Measurements from ENCODE around the gene RHOB.
"Not testable (repeated sequence)": the region's sequence is repeated elsewhere in the genome, so short reads cannot be mapped to it uniquely, and the experiment has no call there.

RHOB gene

DNA sequence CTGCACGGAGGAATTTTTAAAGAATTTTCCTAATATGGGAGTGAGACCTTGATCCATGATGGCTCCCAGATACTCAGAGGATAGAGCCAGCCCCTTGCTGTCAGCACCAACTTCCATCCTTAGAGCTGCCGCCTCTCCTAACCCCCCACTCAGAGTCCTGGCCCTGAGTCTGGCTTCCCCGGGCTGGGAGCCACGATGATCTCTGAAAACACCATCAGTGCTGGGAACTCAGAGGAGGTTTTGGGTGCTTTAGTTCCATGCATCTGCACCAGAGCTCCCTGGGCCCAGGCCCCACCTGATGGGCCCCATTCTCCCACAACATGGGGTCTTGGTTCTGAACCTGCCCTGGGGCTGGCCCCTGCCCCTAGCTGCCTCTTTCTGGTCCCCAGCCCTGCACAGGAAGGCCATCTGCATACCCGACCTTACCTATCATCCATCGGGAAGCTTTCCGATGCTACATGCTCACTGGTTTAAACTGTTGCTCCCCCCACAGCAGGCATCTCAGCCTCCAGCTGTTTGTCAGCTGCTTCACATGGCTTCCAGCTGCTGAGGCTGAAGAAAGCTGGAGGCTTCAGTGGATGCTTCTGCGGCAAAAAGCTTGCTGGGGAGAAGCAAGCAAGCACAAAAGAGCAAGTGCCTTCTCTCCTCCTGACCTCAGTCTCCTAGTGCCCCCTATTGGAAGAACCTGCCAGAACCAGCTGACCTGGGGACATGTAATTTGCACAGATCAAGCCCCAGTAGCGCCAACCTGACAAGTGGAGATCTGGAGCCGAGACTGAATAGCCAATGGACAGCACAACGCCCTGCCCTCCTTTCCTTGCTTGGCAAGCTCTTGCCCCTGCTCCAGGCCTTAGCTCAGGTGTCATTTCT is 24.2 kb upstream of the RHOB start:
- peak; percentile 75 for DNase-seq (ENCODE audit: low spot score)

DNA sequence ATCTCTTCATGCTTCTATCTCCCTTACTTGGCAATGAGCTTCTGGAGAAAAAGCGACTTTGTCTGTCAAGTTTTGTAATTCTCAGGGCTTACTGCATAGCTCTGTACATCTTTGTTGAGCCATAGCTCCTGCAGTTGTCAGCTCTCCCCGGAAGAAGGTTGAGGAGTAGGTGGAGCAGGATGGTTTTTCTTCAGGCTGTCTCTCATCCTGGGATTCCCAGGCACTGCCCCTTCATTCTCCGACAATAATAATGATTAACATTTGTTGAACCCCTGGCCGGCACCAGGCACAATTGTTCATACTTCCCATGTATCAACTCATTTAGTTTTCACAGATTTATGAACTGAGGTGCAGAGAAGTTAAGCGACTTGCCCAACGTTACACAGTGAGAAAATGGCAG is 23.5 kb upstream of the RHOB start:
- no peak for DNase-seq (ENCODE audit: low spot score)

DNA sequence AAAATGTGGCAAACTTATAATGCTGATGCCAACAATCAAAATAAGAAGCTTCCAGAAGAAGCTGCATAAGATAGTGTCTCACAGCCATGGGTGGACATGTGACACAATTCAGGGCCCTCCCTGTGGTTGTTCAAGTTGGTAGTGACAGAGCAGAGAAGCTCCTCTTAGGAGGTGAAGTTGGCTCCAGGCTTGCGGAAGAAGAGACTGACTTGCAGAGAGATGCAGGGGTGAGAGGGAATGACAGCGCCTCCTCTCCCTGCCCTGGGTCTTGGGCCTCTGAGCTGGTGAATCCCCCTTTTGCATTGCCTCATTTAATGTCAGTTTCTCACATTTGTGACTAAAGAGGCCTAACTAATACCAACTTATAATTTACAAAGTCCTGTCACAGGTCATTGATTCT is 23.0 kb upstream of the RHOB start:
- DNase-seq (ENCODE audit: low spot score) = no peak

DNA sequence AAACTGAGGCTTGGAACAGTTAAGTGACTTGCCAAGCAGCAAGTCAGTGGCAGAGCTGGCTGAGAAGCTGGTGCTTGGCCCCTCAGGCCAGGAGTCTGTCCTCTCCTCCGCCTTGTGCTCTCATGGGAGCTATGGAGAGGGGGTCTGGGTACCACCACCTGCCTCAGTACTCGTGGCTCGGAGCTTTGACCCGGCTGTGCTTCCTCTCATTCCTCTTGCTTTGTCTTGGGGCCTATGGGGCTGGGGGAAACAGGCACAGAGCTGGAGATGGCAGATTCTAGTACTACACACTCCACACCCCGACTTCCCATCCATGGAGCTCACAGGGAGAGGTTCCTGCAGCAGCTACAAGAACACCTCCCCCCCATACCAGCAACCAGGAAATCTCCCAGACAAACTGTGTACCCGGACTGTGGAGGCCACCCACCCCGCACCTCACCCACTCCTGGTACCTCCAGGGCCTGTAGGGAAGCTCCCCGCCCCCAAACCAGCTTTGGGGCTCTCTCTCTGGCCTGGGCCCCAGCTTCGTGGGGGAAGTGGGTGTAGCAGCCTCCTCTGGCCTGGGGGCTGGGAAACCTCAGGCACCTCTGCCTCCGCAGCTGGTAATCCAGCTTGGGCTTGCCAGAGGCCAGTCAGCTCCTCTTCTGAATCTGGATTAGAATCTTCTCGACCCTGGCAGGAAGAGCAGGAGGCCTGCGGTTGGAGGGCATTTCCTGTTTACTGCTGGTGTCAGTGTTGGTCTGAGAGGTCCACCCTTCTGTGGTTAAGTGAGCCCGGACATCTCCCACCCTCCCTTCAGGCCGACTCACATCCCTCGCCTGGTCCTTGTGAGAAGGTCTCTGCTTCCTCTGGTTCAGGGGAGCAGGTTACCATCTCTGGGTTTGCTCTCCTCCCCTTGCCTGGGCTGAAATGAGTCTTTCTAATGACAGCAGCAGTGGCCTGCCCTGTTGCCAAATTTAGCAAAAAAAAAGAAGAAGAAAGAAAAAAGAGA is 22.3 kb upstream of the RHOB start:
- peak; percentile 76 for DNase-seq (ENCODE audit: low spot score)

DNA sequence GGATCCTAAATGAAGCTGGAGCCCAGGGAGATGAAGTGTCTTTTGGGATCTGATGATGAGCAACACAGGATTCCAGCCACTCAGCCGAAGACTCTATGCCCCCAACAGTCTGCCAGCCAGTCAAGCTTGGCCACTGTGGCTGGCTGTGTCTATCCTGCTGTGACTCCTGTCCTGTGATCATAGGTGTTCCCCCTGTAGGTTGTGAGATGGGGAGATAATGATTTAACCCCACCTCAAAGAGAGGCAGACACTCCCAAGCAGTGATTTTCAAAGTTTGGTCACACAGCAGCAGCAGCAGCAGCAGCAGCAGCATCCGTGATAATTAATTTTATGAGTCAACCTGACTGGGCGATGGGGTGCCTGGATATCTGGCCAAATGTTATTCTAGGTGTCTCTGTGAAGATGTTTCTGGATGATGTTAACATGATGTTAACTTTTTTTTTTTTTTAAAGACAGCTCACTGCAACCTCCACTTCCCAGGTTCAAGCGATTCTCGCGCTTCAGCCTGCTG is 21.4 kb upstream of the RHOB start:
- no peak for DNase-seq (ENCODE audit: low spot score)

DNA sequence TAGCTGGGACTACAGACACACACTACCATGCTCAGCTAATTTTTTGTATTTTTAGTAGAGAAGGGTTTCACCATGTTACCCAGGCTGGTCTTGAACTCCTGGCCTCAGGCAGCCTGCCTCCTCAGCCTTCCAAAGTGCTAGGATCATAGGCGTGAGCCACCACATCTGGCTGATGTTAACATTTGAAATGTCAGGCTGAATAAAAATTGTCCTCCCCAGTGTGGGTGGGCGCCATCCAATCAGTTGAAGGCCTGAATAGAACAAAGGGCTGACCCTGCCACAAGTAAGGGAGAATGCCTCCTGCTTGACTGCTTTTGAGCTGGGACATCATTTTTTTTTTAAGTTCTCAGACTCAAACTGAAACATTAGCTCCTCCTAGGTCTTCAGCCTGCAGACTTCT is 21.0 kb upstream of the RHOB start:
- DNase-seq (ENCODE audit: low spot score) = no peak

DNA sequence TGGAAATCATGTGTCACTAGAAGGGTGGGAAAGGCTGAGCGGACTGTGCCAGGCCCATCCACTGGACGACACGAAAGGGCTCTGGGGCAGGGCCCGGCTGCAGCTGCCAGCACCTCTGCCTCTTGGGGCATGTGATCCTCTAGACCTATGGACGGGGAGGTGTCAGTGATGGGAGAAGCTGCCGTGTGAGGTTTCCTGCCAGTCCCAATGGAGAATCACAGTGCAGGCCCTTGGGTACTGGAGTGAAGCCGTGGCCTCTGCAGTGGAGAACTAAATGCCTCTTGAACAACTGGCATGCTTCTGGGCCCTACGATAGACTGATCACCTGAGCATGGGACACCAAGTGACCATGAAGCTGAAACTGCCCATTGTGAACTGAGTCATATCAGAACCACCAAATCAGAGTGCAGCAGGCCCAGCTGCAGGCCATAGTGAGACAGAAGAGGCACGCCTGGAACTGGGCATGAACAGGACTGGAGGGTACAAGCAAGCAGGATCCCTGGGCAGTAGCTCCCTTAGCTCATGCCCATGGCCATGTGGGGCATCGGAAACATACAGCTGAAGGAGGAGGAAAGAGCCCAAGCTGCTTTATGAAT is 18.8 kb upstream of the RHOB start:
- DNase-seq (ENCODE audit: low spot score) = no peak

DNA sequence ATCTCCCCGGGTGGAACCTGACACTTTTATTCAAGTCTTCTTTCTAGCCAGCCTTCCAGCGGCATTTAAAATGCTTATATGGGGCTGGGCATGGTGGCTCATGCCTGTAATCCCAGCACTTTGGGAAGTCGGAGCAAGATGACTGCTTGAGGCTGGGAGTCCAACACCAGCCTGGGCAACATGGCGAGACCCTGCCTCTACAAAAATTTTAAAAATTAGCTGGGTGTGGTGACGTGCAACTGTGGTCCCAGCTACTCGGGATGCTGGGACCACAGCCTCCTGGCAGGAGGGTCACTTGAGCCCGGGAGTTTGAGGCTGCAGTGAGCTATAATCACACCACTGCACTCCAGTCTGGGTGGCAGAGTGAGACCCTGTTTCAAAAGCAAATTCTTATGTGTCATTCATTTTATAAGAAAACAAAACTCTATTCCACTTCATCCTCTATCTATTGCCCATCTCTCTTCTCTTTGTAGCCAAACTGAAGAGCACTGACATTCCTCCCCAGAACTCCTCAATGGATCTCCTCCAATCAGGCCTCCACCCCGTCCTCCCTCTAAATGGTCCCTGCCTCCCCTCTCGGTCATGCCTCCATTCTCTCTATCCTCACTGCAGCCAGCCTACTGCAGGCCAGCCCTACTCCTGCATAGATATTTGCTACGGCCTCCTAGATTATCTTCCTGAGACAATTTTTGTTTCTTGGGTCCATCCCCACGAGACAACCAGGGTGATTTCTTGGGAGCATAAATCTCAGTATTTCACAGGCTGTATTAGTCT is 18.0 kb upstream of the RHOB start:
- DNase-seq (ENCODE audit: low spot score) = no peak

DNA sequence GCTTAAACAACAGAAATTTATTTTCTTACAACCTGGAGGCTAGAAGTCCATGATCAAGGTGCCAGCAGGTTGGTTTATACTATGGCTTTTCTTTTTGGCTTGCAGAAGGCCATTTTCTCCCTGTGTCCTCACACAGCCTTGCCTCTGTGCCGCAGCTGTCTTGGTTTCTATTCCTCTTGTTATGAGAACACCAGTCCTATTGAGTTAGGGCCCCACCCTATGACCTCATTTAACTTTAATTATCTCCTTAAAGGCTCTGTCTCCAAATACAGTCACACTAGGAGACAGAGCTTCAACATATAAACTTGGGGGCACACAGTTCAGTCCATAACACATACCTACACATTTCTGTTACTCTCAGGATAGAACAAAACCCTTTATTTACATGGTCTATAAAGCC is 17.3 kb upstream of the RHOB start:
- peak; percentile 78 for DNase-seq (ENCODE audit: low spot score)

DNA sequence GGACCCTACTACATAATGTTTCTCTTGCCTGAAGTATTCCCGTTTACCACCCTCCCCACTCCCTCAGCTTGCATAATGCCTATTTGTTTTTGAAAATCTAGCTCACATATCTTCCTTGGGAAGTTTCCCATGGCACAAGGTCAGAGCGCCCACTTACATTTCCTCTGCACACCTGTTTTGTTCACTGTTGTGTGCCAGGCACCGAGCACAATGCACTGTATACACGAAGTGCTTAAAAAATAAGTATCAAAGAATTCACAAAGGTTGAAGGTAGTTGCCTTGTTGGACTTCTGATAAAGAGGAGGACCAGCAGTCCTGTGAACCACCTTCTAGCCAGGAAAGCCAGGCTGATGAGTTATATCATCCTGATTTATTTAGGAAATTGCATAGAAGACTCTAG is 16.8 kb upstream of the RHOB start:
- DNase-seq (ENCODE audit: low spot score) = no peak

DNA sequence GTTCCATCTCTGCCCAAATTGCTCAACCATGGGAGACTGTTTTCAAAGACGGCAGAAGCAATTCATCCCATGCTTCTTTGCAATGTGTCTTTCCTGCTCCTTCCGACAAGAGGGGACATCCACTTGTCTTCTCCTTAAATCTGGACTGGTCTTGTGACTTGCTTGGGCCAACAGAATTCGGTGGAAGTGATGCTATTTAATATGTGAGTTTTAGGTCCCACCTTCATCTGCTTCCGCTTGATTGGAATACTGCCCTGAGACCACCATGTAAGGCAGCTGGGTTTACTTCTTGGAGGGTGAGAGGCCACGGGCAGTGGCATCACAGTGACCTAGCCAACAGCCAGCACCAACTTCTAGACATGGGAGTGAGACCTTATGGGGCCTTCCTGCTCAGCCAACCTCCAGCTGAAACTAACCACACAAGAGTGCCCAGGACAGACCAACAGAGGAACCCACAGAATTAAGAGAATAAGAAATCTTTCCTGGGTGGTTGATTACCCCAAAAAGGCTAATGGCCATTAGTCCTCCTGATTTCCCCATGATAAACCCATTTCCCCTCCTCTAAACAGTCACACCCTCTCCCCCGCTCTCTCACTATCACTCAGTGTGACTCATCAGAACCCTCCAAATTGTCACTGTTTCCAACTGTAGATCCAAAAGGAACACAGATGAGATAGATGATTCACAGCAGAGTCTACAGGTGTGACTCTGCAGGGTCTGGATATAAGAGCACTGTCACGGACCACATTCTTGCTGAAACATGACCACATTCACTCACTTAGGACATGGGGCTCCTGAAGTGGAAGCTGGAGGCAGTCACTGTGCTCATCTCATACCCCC is 16.2 kb upstream of the RHOB start:
- DNase-seq (ENCODE audit: low spot score) = no peak

DNA sequence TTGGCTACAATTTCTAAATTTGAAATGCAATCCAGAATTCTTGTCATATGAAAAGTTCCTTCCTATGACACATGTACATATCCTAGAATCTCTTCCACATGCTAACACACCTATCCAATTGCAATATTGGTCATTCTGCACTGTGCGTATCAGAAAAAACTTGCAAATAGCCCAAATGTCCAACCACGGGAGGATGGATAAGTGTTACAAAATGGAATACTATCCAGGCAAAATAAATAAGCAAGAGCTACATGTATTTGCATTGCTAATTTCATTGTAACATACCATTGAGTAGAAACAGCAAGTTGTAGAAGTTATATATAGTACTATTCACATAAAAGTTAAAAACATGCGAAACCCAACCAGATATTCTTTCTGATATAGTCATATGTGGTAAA is 15.6 kb upstream of the RHOB start:
- DNase-seq (ENCODE audit: low spot score) = no peak

DNA sequence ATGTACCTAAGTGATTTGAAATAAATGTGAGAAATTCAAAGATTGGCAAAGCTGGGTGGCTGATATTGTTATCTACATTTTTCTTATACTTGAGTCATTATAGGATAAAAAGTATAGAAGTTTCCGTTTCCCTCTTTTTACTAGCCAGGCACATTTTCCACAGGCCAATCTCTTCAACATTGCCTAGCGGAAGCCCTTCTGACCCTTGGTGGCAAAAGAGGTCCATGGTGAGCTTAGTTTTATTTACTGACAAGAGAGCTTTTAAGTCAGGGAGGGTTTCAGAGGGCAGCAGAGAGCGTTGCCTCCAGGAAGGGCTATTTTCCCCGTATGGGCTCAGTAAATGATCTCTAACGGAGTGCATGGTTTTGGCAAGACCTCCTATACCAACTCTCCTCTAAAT is 15.1 kb upstream of the RHOB start:
- DNase-seq (ENCODE audit: low spot score) = no peak

DNA sequence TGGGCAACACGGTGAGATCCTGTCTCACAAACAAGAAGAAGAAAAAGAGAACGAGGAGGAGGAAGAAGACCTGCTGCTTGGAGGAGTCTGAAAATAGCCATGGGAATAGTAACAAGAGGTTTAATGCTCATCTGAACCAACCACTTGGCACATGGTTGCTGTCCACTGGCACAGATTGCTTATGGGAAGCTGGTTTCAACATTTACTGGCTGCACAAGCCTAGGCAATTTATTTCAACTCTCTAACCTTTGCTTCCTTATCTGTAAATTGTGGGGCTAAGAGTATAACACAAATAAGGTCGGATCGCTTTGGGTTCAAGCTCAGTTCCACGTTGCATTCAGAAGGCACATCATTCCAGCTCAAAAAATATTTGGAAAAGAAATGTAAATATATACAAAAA is 14.2 kb upstream of the RHOB start:
- no peak for DNase-seq (ENCODE audit: low spot score)

DNA sequence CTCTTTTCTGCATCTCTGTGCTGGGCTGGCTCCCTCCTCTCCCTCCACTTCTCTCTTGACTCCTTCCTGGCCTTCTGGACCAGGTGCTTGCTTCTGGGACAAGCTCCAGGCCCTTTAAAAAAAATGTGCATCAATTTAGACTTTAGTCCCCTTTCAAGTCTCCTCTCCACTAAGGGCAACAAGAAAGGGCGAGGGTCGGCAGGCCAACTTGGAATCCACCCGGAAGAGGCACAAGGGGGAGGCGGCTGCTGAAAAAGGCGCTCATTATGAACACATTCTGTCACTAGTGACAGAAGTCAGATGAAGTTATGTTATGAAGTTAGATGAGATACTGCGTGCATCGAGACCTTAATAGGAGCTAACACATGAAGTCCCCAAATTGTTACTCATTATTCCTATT is 13.6 kb upstream of the RHOB start:
- DNase-seq (ENCODE audit: low spot score) = no peak

DNA sequence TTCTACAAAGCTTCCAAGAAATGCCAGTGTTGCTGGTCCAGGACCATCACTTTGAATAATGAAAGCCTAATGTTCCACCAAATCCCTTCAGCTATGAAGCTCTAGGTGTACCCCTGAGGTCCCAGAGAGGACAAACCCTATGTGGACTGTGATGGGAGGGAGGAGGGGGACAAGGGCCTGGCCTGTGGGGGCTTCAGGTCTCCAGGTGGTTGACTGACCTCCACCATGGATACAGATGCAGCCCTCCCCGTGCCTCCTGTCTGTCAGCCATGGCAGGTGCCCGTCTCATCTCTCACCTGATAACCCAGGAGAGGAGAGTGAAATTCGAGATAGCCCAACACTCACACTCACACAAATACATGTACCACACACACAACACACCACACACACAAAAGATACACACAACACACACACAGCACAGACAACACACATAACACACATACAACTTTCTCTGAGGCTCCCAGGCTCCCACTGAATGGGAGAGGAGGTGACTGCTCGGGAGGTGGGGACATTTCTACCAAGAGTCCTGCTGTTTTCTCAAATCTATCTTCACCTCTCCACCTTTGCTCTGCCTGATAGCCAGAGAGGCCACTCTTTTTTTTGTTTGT is 12.8 kb upstream of the RHOB start:
- no peak for DNase-seq (ENCODE audit: low spot score)

DNA sequence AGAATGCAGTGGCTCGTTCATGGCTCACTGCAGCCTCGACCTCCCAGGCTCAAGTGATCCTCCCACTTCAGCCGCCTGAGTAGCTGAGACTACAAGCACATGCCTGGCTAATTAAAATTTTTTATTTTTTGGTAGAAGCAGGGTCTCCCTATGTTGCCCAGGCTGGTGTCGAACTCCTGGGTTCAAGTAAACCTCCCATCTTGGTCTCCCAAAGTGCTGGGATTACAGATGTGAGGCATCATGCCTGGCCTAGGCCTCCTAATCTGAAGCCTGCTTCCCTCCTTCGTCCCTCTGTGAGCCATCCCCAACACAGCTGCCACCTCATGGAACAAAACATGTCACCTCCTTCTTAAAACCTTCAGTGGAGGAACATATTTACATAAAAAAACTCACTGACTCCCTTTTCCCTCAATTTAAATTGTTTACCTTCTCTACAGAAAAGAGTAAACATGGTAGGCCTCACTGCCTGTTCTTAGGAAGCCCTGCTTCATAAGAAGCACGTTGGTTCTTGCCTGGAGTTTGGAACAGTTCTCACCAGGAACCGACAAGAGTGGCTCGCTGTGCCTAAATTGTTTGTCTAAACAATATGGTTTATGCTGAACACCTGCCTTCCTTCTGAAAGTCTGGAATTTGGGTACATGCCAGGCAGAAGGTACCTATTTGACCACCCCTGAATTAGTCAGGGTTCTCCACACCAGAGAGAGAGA is 12.1 kb upstream of the RHOB start:
- no peak for DNase-seq (ENCODE audit: low spot score)

DNA sequence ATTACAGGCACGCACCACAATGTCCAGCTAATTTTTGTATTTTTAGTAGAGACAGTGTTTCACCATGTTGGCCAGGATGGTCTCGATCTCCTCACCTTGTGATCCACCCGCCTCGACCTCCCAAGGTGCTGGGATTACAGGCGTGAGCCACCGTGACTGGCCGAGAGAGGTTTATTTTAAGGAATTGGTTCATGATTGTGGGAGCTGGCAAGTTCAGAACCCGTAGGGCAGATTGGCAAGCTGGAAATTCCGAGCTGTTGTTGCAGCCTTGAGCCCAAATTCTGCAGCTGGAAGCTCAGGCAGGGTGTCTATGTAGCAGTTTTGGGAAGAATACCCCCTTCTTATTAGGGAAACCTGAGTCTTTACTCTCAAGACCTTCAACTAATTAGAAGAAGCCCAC is 11.4 kb upstream of the RHOB start:
- DNase-seq (ENCODE audit: low spot score) = not testable (repeated sequence)

DNA sequence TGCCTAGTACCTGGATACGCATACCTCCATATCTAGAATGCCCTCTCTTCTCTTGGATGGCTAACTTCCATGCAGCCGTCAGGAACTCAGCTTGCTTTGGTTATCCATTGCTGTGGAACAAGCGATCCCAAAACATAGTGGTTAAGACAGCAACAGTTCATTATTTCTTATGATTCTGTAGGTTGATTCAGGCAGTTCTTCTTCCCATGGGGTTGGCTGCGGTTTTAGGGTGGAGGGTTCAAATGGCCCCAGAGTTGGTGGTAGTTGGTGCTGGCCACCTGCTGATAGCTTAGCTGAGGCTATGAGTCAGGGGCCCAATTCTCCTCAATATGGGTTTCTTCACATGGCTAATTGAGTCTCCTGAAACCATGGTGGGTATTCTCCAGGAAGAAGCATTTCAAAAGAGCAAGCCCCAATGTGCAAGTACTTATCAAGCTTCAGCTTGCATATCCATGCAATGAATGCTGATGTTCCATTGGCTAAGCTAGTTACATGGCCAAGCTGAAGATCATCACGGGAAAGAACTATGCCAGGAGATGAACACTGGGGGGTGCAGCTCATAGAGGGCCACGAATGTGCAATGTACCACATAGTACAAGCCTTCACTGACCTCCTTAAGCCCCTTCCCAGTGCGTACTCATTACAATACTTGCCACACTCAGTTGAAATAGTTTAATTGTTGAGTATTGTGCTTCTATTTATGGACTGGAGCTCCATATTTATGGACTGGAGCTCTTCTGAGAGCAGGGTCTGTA is 10.0 kb upstream of the RHOB start:
- DNase-seq (ENCODE audit: low spot score) = no peak
